Measurements from ENCODE around the gene FCAMR. TPM values are rescaled to one million over a fixed set of nuclear protein-coding genes. Genes with fewer than 3 reads are reported as not detected.

The FCAMR gene
- total RNA-seq, 2 donors from 2014 or later: 0.56 to 4.5 TPM

GRCh38 chr1:207003210-207003609 is 33.0 kb upstream of the FCAMR start:
- intact Hi-C loops (cut with DNase I): no loop called here
- H3K4me1 ChIP-seq: peaks cover 9% of the 10 kb centered on the region
- DNase-seq: no peak
- no peaks in the 10 kb centered on the region for H3K27me3 ChIP-seq
- no peak overlapping the region for H3K4me3 ChIP-seq
- no peak overlapping the region for H3K9ac ChIP-seq (ENCODE audit: low read depth in 2 of 2, low read length in 2 of 2)
- no peak for TF ChIP-seq CTCF (IDR thresholded peaks at IDR 0.05)
- no peak overlapping the region for H3K27ac ChIP-seq
- H3K36me3 ChIP-seq: no peaks in the 10 kb centered on the region
- no peaks in the 10 kb centered on the region for H3K9me3 ChIP-seq

GRCh38 chr1:207002724-207003146 is 32.5 kb upstream of the FCAMR start:
- H3K27me3 ChIP-seq: no peaks in the 10 kb centered on the region
- intact Hi-C loops (cut with DNase I): no loop called here
- H3K4me1 ChIP-seq: peaks cover 9% of the 10 kb centered on the region
- no peak for DNase-seq
- no peaks in the 10 kb centered on the region for H3K36me3 ChIP-seq
- no peaks in the 10 kb centered on the region for H3K9me3 ChIP-seq
- H3K4me3 ChIP-seq: no peak overlapping the region
- no peak for TF ChIP-seq CTCF (IDR thresholded peaks at IDR 0.05)
- no peak overlapping the region for H3K9ac ChIP-seq (ENCODE audit: low read depth in 2 of 2, low read length in 2 of 2)
- H3K27ac ChIP-seq: no peak overlapping the region

GRCh38 chr1:207001492-207002245 is 31.4 kb upstream of the FCAMR start:
- TF ChIP-seq CTCF (IDR thresholded peaks at IDR 0.05): no peak
- H3K27ac ChIP-seq: no peak overlapping the region
- no peaks in the 10 kb centered on the region for H3K36me3 ChIP-seq
- H3K4me1 ChIP-seq: peaks cover 9% of the 10 kb centered on the region
- peak; percentile 63 for DNase-seq
- intact Hi-C loops (cut with DNase I): no loop called here
- no peak overlapping the region for H3K4me3 ChIP-seq
- no peaks in the 10 kb centered on the region for H3K27me3 ChIP-seq
- no peak overlapping the region for H3K9ac ChIP-seq (ENCODE audit: low read depth in 2 of 2, low read length in 2 of 2)
- H3K9me3 ChIP-seq: no peaks in the 10 kb centered on the region

- DNase-seq: no peak
- Histone ChIP-seq H3K27ac (no peak overlapping the region), H3K36me3 (no peaks in the 10 kb centered on the region), H3K9me3 (no peaks in the 10 kb centered on the region), H3K27me3 (no peaks in the 10 kb centered on the region), H3K4me3 (no peak overlapping the region), H3K9ac (ENCODE audit: low read depth in 2 of 2, low read length in 2 of 2) (no peak overlapping the region), H3K4me1 (peaks cover 9% of the 10 kb centered on the region)
- intact Hi-C loops (cut with DNase I): no loop called here
- no peak for TF ChIP-seq CTCF (IDR thresholded peaks at IDR 0.05)
These were observed 30.5 kb upstream of the FCAMR start for GRCh38 chr1:207000651-207001291.

- H3K27ac ChIP-seq: no peak overlapping the region
- H3K9ac ChIP-seq (ENCODE audit: low read depth in 2 of 2, low read length in 2 of 2): no peak overlapping the region
- intact Hi-C loops (cut with DNase I): no loop called here
- DNase-seq: no peak
- no peaks in the 10 kb centered on the region for H3K36me3 ChIP-seq
- no peaks in the 10 kb centered on the region for H3K9me3 ChIP-seq
- no peaks in the 10 kb centered on the region for H3K27me3 ChIP-seq
- TF ChIP-seq CTCF (IDR thresholded peaks at IDR 0.05): no peak
- no peak overlapping the region for H3K4me3 ChIP-seq
- H3K4me1 ChIP-seq: peaks cover 9% of the 10 kb centered on the region
These were observed 28.6 kb upstream of the FCAMR start for GRCh38 chr1:206998816-206999215.

All from colonic mucosa (tissue), 4 donors.